Esophagus squamous epithelium (tissue), 5 donors: ENCODE data around the gene ARNT2. TPM values are rescaled to one million over a fixed set of nuclear protein-coding genes. Genes with fewer than 3 reads are reported as not detected.

ENCODE experiments used
- DNase-seq: peaks from one replicate; lab custom pipeline; 2025; lab: John Stamatoyannopoulos, UW
- H3K27ac ChIP-seq, 4 donors: fragments of 200-600 bp; sonication (generic); one replicate each; pipeline ENCODE4 v1.5.1; 2016 to 2019; ENCODE audit warnings: mild to moderate bottlenecking in 1 of 4
- H3K27me3 ChIP-seq, 4 donors: fragments of 200-600 bp; sonication (generic); 1 replicate in 3 of 4; 2 replicates in 1 of 4; pipeline versions ENCODE4 v1.5.1 to v1.6.0; 2017 to 2021; ENCODE audit warnings: antibody characterized with exemption in 1 of 4
- H3K36me3 ChIP-seq, 3 donors: fragments of 200-600 bp; sonication (generic); one replicate each; pipeline ENCODE4 v1.5.1; 2016 to 2019
- H3K4me1 ChIP-seq, 3 donors: fragments of 200-600 bp; sonication (generic); one replicate each; pipeline ENCODE4 v1.5.1; 2017 to 2019
- H3K4me3 ChIP-seq, 4 donors: fragments of 200-600 bp; sonication (generic); 1 replicate in 3 of 4; 2 replicates in 1 of 4; pipeline ENCODE4 v1.5.1; 2016 to 2019; ENCODE audit warnings: mild to moderate bottlenecking in 2 of 4, moderate library complexity in 1 of 4
- H3K9me3 ChIP-seq, 3 donors: fragments of 200-600 bp; sonication (generic); one replicate each; pipeline ENCODE4 v1.5.1; 2016 to 2019
- POLR2A ChIP-seq, 4 donors: fragments of 450-650 bp; IDR thresholded peaks; one replicate each; pipeline ENCODE4 v1.6.1; 2017; ENCODE audit warnings: antibody characterized with exemption in 4 of 4, mild to moderate bottlenecking in 4 of 4, moderate library complexity in 3 of 4
- WGBS, 2 donors: methylation state at CpG; one replicate each; pipeline ENCODE4 v1.1.5; 2018; 5-methylcytosine and 5-hydroxymethylcytosine counted together
- intact Hi-C: fragments of 100-400 bp; cut with DNase I; formaldehyde crosslinking; loops from one replicate; pipeline ENCODE4 v1.15.0; 2022
- total RNA-seq, 4 donors: library from RNA; depleted of rRNA; stranded (reverse); fragments of >200 nt; gene quantifications; one replicate each; pipeline ENCODE4 v1.1.0, GENCODE V29; 2016
- TF ChIP-seq, protein P1 (sequence below), 6 experiments: fragments of 450-650 bp in 4 of 6; fragments of 200-600 bp in 2 of 6; sonication (generic) in 2 of 6; IDR thresholded peaks; one replicate each; pipeline ENCODE4 v1.5.1; 2016 to 2019; ENCODE audit warnings: antibody characterized with exemption in 6 of 6, mild to moderate bottlenecking in 4 of 6, moderate library complexity in 4 of 6
- donor health status: DM: yes; HTN: yes; CAD: no.

Gene ARNT2
- total RNA-seq, 4 donors from 2014 or later, result 0.15 to 5.7 (median 1.7) TPM

DNA sequence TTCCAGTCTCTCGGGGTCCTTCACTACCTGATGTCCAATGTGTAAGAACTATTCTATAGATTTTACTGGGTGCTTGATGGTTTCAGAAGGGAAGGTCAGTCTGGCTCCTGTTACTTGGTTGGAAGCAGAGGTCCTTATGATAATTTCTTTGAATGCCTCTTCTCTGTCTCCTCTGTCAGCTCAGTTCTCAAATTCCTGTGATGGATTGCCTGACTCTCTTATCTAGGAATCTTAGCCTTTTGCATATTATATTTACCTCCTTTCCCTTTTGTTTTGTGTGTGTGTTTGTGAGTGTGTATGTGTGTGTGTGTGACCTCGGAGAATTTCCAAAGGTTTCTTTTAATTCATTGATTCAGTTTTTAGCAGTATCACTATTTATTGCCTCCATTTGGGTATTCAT is 88.2 kb downstream of the ARNT2 start:
- DNase-seq, result no peak
- Histone ChIP-seq H3K27ac (peak overlapping the region in 2 of 4 donors; percentile 9 to 28), H3K9me3 (no peaks in the 10 kb centered on the region), H3K36me3 (no peaks in the 10 kb centered on the region), H3K4me3 (no peak overlapping the region), H3K27me3 (no peaks in the 10 kb centered on the region), H3K4me1 (peaks cover 0 to 19% (median 10%) of the 10 kb centered on the region in 3 donors)
- 78 to 83% methylated on average over 2 of the region's 2 CpGs for WGBS, 2 donors
- intact Hi-C loops, result no loop called here
- TF ChIP-seq POLR2A (IDR thresholded peaks at IDR 0.05), result no peak
- TF ChIP-seq, protein P1, sequence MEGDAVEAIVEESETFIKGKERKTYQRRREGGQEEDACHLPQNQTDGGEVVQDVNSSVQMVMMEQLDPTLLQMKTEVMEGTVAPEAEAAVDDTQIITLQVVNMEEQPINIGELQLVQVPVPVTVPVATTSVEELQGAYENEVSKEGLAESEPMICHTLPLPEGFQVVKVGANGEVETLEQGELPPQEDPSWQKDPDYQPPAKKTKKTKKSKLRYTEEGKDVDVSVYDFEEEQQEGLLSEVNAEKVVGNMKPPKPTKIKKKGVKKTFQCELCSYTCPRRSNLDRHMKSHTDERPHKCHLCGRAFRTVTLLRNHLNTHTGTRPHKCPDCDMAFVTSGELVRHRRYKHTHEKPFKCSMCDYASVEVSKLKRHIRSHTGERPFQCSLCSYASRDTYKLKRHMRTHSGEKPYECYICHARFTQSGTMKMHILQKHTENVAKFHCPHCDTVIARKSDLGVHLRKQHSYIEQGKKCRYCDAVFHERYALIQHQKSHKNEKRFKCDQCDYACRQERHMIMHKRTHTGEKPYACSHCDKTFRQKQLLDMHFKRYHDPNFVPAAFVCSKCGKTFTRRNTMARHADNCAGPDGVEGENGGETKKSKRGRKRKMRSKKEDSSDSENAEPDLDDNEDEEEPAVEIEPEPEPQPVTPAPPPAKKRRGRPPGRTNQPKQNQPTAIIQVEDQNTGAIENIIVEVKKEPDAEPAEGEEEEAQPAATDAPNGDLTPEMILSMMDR (IDR thresholded peaks at IDR 0.05), result no peak

DNA sequence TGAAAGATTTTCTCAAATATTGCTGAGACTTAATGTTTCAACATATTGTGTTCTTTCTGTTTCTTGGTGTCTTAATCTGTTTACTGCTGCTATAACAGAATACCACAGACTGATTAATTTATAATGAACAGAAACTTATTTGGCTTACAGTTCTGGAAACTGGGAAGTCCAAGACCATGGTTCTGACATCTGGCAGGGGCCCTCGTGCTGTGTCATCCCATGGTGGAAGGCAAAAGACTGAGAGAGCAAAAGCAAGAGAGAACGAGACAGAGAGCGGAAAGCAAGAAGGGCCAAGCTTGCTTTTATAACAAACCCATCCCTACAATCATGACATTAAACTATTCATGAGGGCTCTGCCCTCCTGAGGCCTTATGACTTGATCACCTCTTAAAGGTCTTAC is 88.7 kb downstream of the ARNT2 start:
- peaks cover 0 to 19% (median 10%) of the 10 kb centered on the region in 3 donors for H3K4me1 ChIP-seq
- peak overlapping the region in 2 of 4 donors; percentile 55 to 62 for H3K27ac ChIP-seq
- no peak for TF ChIP-seq POLR2A (IDR thresholded peaks at IDR 0.05)
- TF ChIP-seq, protein P1 (IDR thresholded peaks at IDR 0.05), result no peak
- H3K9me3 ChIP-seq, result no peaks in the 10 kb centered on the region
- WGBS, 2 donors, result 64 to 90% methylated on average over 3 of the region's 3 CpGs
- DNase-seq, result no peak
- no peak overlapping the region for H3K4me3 ChIP-seq
- no peaks in the 10 kb centered on the region for H3K27me3 ChIP-seq
- intact Hi-C loops, result no loop called here
- H3K36me3 ChIP-seq, result no peaks in the 10 kb centered on the region

DNA sequence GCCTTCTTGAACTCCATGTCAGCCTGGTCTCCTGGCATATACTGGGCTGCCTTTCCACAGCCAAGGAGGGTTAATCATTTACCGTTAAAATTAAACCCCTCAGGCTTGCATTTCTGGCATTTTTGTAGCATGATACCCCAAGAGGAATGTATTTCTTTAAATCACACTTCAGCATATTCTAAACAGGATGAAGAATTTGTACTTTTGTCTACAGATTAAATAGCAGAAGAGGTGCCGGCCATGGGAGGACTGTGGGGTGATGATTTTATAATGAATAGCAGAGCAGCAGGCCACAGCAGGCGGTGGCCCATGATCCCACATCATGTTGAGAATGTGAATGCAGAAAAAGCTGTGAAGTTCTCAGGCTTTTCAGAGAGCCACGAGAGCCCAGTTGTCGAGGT is 90.2 kb downstream of the ARNT2 start:
- 61 to 64% methylated on average over 5 of the region's 5 CpGs for WGBS, 2 donors
- no peaks in the 10 kb centered on the region for H3K36me3 ChIP-seq
- peak overlapping the region in 1 of 4 donors; percentile 55 for H3K27ac ChIP-seq
- TF ChIP-seq, protein P1 (IDR thresholded peaks at IDR 0.05), result no peak
- no peak for TF ChIP-seq POLR2A (IDR thresholded peaks at IDR 0.05)
- peaks cover 0 to 12% (median 5%) of the 10 kb centered on the region in 3 donors for H3K4me1 ChIP-seq
- no peak for DNase-seq
- intact Hi-C loops, result no loop called here
- no peak overlapping the region for H3K4me3 ChIP-seq
- H3K9me3 ChIP-seq, result no peaks in the 10 kb centered on the region
- H3K27me3 ChIP-seq, result no peaks in the 10 kb centered on the region

DNA sequence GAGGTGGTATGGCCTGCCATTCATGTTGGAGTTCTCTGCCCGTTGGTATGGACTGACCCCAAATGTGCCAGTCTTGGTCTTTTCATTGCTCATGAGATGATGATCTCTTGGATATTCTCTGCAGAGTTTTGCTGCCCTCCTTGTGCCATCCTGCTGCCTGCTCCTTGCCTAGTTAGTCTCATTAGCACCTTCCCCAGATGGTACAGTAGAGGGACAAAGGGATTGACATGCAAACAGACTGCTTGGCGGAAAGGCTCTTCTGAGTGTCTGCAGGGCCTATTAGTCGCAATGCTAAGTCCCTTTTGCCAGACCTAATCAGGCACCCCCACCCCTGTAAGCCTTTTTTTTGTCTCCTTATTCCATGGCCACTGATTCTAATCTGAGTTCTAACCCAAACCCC is 90.6 kb downstream of the ARNT2 start:
- WGBS, 2 donors, result 88 to 97% methylated on average over 2 to 3 of the region's 3 CpGs
- intact Hi-C loops, result no loop called here

DNA sequence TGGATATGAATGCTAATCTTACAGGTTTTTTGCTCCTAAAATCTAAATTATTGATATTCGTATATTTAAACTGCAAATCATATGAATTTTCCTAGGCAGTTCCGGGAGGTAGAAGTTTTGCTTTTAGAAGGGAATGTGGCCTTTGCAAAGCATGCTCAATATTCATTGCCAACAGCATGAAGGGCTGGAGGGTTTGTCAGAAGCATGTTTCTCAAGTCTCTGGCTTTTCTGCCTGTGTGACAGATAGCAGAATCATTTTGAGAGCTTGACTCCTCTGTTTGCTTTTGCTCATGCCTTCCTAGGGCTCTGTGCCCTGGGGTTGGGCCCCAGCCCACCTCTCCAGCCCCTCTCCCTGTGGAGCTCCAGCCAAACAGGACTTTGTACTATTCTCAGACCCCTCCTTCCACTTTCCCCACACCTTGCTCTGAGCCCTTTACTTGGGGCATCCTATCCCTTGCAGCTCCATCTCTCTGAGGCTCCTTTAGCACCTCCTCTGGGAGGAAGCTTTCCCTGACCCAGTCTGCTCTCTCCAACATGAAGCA is 91.3 kb downstream of the ARNT2 start:
- Histone ChIP-seq H3K36me3 (no peaks in the 10 kb centered on the region), H3K27ac (peak overlapping the region in 1 of 4 donors; percentile 17), H3K4me1 (peaks cover 0 to 7% (median 0%) of the 10 kb centered on the region in 3 donors), H3K9me3 (no peaks in the 10 kb centered on the region), H3K27me3 (no peaks in the 10 kb centered on the region), H3K4me3 (no peak overlapping the region)
- intact Hi-C loops, result no loop called here
- WGBS, 2 donors, result 85 to 93% methylated on average over 2 of the region's 2 CpGs
- TF ChIP-seq POLR2A (IDR thresholded peaks at IDR 0.05), result no peak
- TF ChIP-seq, protein P1 (IDR thresholded peaks at IDR 0.05), result no peak
- no peak for DNase-seq

More for the DNA sequence above, 90.6 kb downstream of the ARNT2 start:
- DNase-seq, result no peak
- Histone ChIP-seq H3K9me3 (no peaks in the 10 kb centered on the region), H3K36me3 (no peaks in the 10 kb centered on the region), H3K4me3 (no peak overlapping the region), H3K27ac (peak overlapping the region in 1 of 4 donors; percentile 55), H3K4me1 (peaks cover 0 to 8% (median under 1%) of the 10 kb centered on the region in 3 donors), H3K27me3 (no peaks in the 10 kb centered on the region)
- TF ChIP-seq, protein P1 (IDR thresholded peaks at IDR 0.05), result no peak
- no peak for TF ChIP-seq POLR2A (IDR thresholded peaks at IDR 0.05)
